HepG2 (cell line): ENCODE data around the gene ALDH3A2. TPM values are rescaled to one million over a fixed set of nuclear protein-coding genes. Genes with fewer than 3 reads are reported as not detected.

Source experiments
- CREM ChIP-seq, 2 experiments: sonication (generic) in 1 of 2; formaldehyde crosslinking in 1 of 2; IDR thresholded peaks; 2 replicates each; pipeline versions ENCODE4 v1.4.0 to v1.6.1; 2016 to 2020; ENCODE audit warnings: antibody characterized with exemption in 1 of 2, mild to moderate bottlenecking in 1 of 2, missing genetic modification reagents in 1 of 2
- FLYWCH1 ChIP-seq: sonication (generic); formaldehyde crosslinking; IDR thresholded peaks from 2 replicates; pipeline ENCODE4 v1.8.1; 2023; ENCODE audit warnings: mild to moderate bottlenecking, missing genetic modification reagents
- HCFC1 ChIP-seq: fragments of 150-350 bp; IDR thresholded peaks from 2 replicates; pipeline ENCODE4 v1.6.1; 2014; ENCODE audit warnings: low read depth, low read length
- HES4 ChIP-seq: sonication (generic); formaldehyde crosslinking; IDR thresholded peaks from 2 replicates; pipeline ENCODE4 v1.9.0; 2021; ENCODE audit warnings: mild to moderate bottlenecking, missing genetic modification reagents, borderline replicate concordance
- KAT7 ChIP-seq: IDR thresholded peaks from 2 replicates; pipeline ENCODE4 v1.6.1; 2018; ENCODE audit warnings: borderline replicate concordance, missing compliant biosample characterization
- MTF1 ChIP-seq: sonication (generic); formaldehyde crosslinking; IDR thresholded peaks from 2 replicates; pipeline ENCODE4 v1.5.0; 2020; ENCODE audit warnings: missing genetic modification reagents
- MYNN ChIP-seq: sonication (generic); formaldehyde crosslinking; IDR thresholded peaks from 2 replicates; pipeline ENCODE4 v1.4.0; 2020; ENCODE audit warnings: mild to moderate bottlenecking, low read depth, missing genetic modification reagents
- NFYC ChIP-seq: IDR thresholded peaks from 2 replicates; pipeline ENCODE4 v1.6.1; 2016; ENCODE audit warnings: missing genetic modification reagents, missing compliant biosample characterization
- NRL ChIP-seq: sonication (generic); formaldehyde crosslinking; IDR thresholded peaks from 2 replicates; pipeline ENCODE4 v1.5.0; 2020; ENCODE audit warnings: missing genetic modification reagents, mild to moderate bottlenecking, moderate library complexity, borderline replicate concordance
- PRMT3 ChIP-seq: sonication (generic); formaldehyde crosslinking; IDR thresholded peaks from 2 replicates; pipeline ENCODE4 v1.8.1; 2022; ENCODE audit warnings: low read depth, mild to moderate bottlenecking, moderate library complexity, missing genetic modification reagents, borderline replicate concordance
- RARG ChIP-seq: sonication (generic); formaldehyde crosslinking; IDR thresholded peaks from 2 replicates; pipeline ENCODE4 v1.4.0; 2020; ENCODE audit warnings: low read depth, mild to moderate bottlenecking, missing genetic modification reagents
- SAP130 ChIP-seq: IDR thresholded peaks from 2 replicates; pipeline ENCODE4 v1.6.1; 2016; ENCODE audit warnings: low read depth
- SMC3 ChIP-seq: IDR thresholded peaks from 2 replicates; pipeline ENCODE4 v1.6.1; 2011; ENCODE audit warnings: low read length, improper control_type of control experiment
- SP4 ChIP-seq: sonication (generic); formaldehyde crosslinking; IDR thresholded peaks from 2 replicates; pipeline ENCODE4 v1.8.1; 2023; ENCODE audit warnings: mild to moderate bottlenecking, missing genetic modification reagents
- ZFAT ChIP-seq: sonication (generic); formaldehyde crosslinking; conservative IDR thresholded peaks from 2 replicates; pipeline ENCODE4 v1.8.1; 2023; ENCODE audit warnings: missing genetic modification reagents, inconsistent platforms
- ZNF24 ChIP-seq: fragments of 450-650 bp; IDR thresholded peaks from 2 replicates; pipeline ENCODE4 v1.6.1; 2017; ENCODE audit warnings: antibody characterized with exemption, mild to moderate bottlenecking
- ZNF556 ChIP-seq: sonication (generic); formaldehyde crosslinking; IDR thresholded peaks from 2 replicates; pipeline ENCODE4 v1.4.0; 2020; ENCODE audit warnings: mild to moderate bottlenecking, missing genetic modification reagents, borderline replicate concordance
- ZNF737 ChIP-seq: sonication (generic); formaldehyde crosslinking; IDR thresholded peaks from 2 replicates; pipeline ENCODE4 v1.5.0; 2020; ENCODE audit warnings: missing genetic modification reagents, mild to moderate bottlenecking, borderline replicate concordance
- ZNF761 ChIP-seq: sonication (generic); formaldehyde crosslinking; conservative IDR thresholded peaks from 2 replicates; pipeline ENCODE4 v1.4.0; 2020; ENCODE audit warnings: mild to moderate bottlenecking, missing genetic modification reagents
- ZNF781 ChIP-seq: sonication (generic); formaldehyde crosslinking; IDR thresholded peaks from 2 replicates; pipeline ENCODE4 v1.5.1; 2020; ENCODE audit warnings: borderline replicate concordance, mild to moderate bottlenecking, missing genetic modification reagents; ENCODE audit errors: not compliant biosample characterization
- ZNF841 ChIP-seq: sonication (generic); formaldehyde crosslinking; IDR thresholded peaks from 2 replicates; pipeline ENCODE4 v1.8.1; 2023; ENCODE audit warnings: missing genetic modification reagents, borderline replicate concordance
- polyA plus RNA-seq, 8 experiments: library from polyadenylated mRNA; depleted of rRNA in 3 of 8; stranded (reverse) in 7 of 8; unstranded in 1 of 8; fragments of >200 nt; fragmentation: Illumina TruSeq in 4 of 8; extraction: Trizol in 4 of 8; gene quantifications; 2 replicates each; pipeline versions ENCODE4 v1.2.1 to v1.2.3, GENCODE V29; 2011 to 2016; ENCODE audit warnings: low read depth in 4 of 8, missing spikeins in 1 of 8, mixed read lengths in 1 of 8; ENCODE audit not compliant: insufficient read depth in 1 of 8
- total RNA-seq, 5 experiments: library from RNA; depleted of rRNA; stranded (reverse); fragments of >200 nt; fragmentation: Illumina TruSeq; extraction: Trizol; gene quantifications; 2 replicates each; pipeline ENCODE4 v1.2.3, GENCODE V29; 2016; ENCODE audit warnings: low read depth in 1 of 5
- TF ChIP-seq, protein P1 (sequence below): sonication (generic); formaldehyde crosslinking; IDR thresholded peaks from 2 replicates; pipeline ENCODE4 v1.5.1; 2020; ENCODE audit warnings: missing genetic modification reagents, mild to moderate bottlenecking, borderline replicate concordance
- TF ChIP-seq, protein P2 (sequence below): sonication (generic); formaldehyde crosslinking; IDR thresholded peaks from 2 replicates; pipeline ENCODE4 v1.5.0; 2020; ENCODE audit warnings: mild to moderate bottlenecking, missing genetic modification reagents, borderline replicate concordance
- TF ChIP-seq, protein P3 (sequence below): sonication (generic); formaldehyde crosslinking; conservative IDR thresholded peaks from 2 replicates; pipeline ENCODE4 v1.5.0; 2020; ENCODE audit warnings: missing genetic modification reagents
- TF ChIP-seq, protein P4 (sequence below): sonication (generic); formaldehyde crosslinking; IDR thresholded peaks from 2 replicates; pipeline ENCODE4 v1.4.0; 2020; ENCODE audit warnings: mild to moderate bottlenecking, missing genetic modification reagents

ALDH3A2 gene
- total and polyA plus RNA-seq, 2 of the 13 experiments (the other 11 are each of a cell fraction or from before 2014, with no cell fraction given) = 80.8 to 180 TPM

DNA sequence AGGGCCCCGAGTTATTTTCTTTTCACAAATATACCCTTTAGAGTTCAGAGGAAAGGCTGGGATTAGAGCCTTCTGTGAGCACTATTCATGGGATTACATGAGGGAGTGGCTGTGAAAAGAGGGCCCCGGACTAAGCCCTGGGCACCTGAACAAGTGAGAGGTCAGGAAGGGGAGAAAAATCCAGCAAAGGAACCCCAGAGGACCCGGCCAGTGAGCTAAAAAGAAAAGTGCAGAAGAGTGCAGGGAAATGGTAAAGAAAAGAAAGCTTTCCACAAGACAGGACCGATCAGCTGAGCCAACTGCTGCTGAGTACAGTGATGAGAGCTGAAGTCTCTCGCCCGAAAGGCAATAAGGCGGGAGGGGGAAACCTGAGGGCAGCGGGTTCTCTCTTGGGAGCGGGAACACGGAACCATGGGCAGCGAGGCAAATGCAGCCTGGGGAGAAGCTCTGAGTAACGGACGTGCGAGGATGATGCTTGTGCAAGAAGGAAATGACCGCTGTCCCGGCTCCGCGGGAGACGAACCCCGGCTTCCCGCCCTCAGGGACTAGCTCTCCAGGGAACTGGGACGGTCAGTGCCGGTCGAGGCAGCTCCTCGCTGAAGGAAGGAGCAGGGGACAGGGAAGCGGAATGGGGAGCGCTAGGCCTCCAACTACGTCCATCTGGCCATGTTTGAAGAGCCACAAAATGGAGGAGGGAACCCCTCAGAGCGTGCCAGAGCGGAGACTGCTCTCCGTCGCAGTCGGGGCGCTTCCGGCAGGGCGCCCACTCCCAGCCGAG, 665 bp upstream of the ALDH3A2 start (continued):
- no peak for TF ChIP-seq CREM (IDR thresholded peaks at IDR 0.05)
- TF ChIP-seq CREM (CRISPR knock-in tag; IDR thresholded peaks at IDR 0.05) = no peak
- TF ChIP-seq, protein P1, sequence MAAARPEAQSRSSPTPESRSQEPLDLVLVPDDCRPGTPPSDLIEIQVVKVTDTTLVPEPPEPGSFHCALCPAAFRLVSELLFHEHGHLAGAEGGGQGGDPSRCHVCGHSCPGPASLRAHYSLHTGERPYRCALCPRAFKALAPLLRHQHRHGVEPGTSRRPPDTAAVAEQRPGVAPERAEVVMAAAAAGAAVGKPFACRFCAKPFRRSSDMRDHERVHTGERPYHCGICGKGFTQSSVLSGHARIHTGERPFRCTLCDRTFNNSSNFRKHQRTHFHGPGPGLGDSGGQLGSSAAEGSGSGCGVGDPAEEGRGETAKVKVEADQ (CRISPR knock-in tag) = no peak
- no peak for TF ChIP-seq NRL (CRISPR knock-in tag)
- peak; percentile 63 for TF ChIP-seq ZNF781 (CRISPR knock-in tag)
- TF ChIP-seq SAP130 (CRISPR knock-in tag) = no peak
- no peak for TF ChIP-seq SP4 (CRISPR knock-in tag)
- TF ChIP-seq ZNF737 (CRISPR knock-in tag) = no peak
- TF ChIP-seq HCFC1 = 0 out of 2 replicates have a peak, but pooled peaks have one; percentile 7
- TF ChIP-seq, protein P2, sequence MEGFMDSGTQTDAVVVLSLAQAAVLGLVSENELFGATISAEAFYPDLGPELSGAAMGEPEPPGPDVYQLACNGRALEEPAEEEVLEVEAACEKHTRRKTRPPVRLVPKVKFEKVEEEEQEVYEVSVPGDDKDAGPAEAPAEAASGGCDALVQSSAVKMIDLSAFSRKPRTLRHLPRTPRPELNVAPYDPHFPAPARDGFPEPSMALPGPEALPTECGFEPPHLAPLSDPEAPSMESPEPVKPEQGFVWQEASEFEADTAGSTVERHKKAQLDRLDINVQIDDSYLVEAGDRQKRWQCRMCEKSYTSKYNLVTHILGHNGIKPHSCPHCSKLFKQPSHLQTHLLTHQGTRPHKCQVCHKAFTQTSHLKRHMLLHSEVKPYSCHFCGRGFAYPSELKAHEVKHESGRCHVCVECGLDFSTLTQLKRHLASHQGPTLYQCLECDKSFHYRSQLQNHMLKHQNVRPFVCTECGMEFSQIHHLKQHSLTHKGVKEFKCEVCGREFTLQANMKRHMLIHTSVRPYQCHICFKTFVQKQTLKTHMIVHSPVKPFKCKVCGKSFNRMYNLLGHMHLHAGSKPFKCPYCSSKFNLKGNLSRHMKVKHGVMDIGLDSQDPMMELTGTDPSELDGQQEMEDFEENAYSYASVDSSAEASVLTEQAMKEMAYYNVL (CRISPR knock-in tag) = no peak
- no peak for TF ChIP-seq MTF1 (CRISPR knock-in tag)
- TF ChIP-seq ZNF841 = no peak
- TF ChIP-seq ZNF24 = no peak
- TF ChIP-seq NFYC (CRISPR knock-in tag) = 0 out of 2 replicates have a peak, but pooled peaks have one; percentile 2
- no peak for TF ChIP-seq KAT7
- TF ChIP-seq, protein P3, sequence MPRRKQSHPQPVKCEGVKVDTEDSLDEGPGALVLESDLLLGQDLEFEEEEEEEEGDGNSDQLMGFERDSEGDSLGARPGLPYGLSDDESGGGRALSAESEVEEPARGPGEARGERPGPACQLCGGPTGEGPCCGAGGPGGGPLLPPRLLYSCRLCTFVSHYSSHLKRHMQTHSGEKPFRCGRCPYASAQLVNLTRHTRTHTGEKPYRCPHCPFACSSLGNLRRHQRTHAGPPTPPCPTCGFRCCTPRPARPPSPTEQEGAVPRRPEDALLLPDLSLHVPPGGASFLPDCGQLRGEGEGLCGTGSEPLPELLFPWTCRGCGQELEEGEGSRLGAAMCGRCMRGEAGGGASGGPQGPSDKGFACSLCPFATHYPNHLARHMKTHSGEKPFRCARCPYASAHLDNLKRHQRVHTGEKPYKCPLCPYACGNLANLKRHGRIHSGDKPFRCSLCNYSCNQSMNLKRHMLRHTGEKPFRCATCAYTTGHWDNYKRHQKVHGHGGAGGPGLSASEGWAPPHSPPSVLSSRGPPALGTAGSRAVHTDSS (CRISPR knock-in tag) = no peak
- TF ChIP-seq MYNN (CRISPR knock-in tag) = no peak; the same call in 1 of the 2 replicates
- TF ChIP-seq HES4 (CRISPR knock-in tag) = no peak
- no peak for TF ChIP-seq RARG (CRISPR knock-in tag)
- TF ChIP-seq FLYWCH1 (CRISPR knock-in tag) = no peak
- TF ChIP-seq ZNF556 = 0 out of 2 replicates have a peak, but pooled peaks have one; percentile 2
- TF ChIP-seq SMC3 = no peak
- no peak for TF ChIP-seq PRMT3 (CRISPR knock-in tag)
- TF ChIP-seq, protein P4, sequence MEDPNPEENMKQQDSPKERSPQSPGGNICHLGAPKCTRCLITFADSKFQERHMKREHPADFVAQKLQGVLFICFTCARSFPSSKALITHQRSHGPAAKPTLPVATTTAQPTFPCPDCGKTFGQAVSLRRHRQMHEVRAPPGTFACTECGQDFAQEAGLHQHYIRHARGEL (CRISPR knock-in tag) = no peak
- TF ChIP-seq ZNF761 = 0 out of 2 replicates have a peak, but pooled peaks have one; percentile 44
- TF ChIP-seq ZFAT (CRISPR knock-in tag) = no peak
